Inflammatory macrophage (primary cell): ENCODE results near the gene FGF14.

Experiments used
- DNase-seq, 2 donors: peaks; one replicate each; pipeline ENCODE4 v3.0.0-alpha.2; 2020 to 2022

The FGF14 gene

GRCh38 chr13:102237230-102237629, 164.6 kb downstream of the FGF14 start:
- no peak for DNase-seq

GRCh38 chr13:102236830-102237229, 165.0 kb downstream of the FGF14 start:
- no peak for DNase-seq

GRCh38 chr13:102236341-102236740, 165.5 kb downstream of the FGF14 start:
- no peak for DNase-seq

GRCh38 chr13:102235689-102236088, 166.2 kb downstream of the FGF14 start:
- DNase-seq: no peak

- DNase-seq: no peak
Observed at GRCh38 chr13:102234618-102235017, 167.2 kb downstream of the FGF14 start.

- no peak for DNase-seq
Observed at GRCh38 chr13:102233566-102234208, 168.2 kb downstream of the FGF14 start.

- no peak for DNase-seq
Observed at GRCh38 chr13:102231479-102231878, 170.4 kb downstream of the FGF14 start.

GRCh38 chr13:102227741-102228140, 174.1 kb downstream of the FGF14 start:
- no peak for DNase-seq

GRCh38 chr13:102226591-102226990, 175.3 kb downstream of the FGF14 start:
- DNase-seq: no peak

- no peak for DNase-seq
Observed at GRCh38 chr13:102225892-102226291, 176.0 kb downstream of the FGF14 start.

- DNase-seq: no peak
Observed at GRCh38 chr13:102220681-102221228, 181.1 kb downstream of the FGF14 start.

- no peak for DNase-seq
Observed at GRCh38 chr13:102214956-102215355, 186.9 kb downstream of the FGF14 start.

GRCh38 chr13:102212729-102213128, 189.1 kb downstream of the FGF14 start:
- no peak for DNase-seq

GRCh38 chr13:102208347-102208746, 193.5 kb downstream of the FGF14 start:
- no peak for DNase-seq

GRCh38 chr13:102207680-102208342, 194.0 kb downstream of the FGF14 start:
- DNase-seq: no peak

- no peak for DNase-seq
Observed at GRCh38 chr13:102203718-102204117, 198.1 kb downstream of the FGF14 start.

- no peak for DNase-seq
Observed at GRCh38 chr13:102198418-102199311, 203.2 kb downstream of the FGF14 start.

GRCh38 chr13:102197193-102197592, 204.7 kb downstream of the FGF14 start:
- DNase-seq: no peak

- no peak for DNase-seq
Observed at GRCh38 chr13:102195566-102196462, 206.0 kb downstream of the FGF14 start.

- DNase-seq: no peak
Observed at GRCh38 chr13:102192858-102193257, 209.0 kb downstream of the FGF14 start.

GRCh38 chr13:102191951-102192502, 209.8 kb downstream of the FGF14 start:
- no peak for DNase-seq

GRCh38 chr13:102190930-102191329, 210.9 kb downstream of the FGF14 start:
- no peak for DNase-seq
